GM12875 (cell line): ENCODE results near the gene ZCCHC13.

ENCODE experiments used
- H3K4me3 ChIP-seq: one replicate; pipeline ENCODE4 v1.5.1; 2011; ENCODE audit warnings: low read depth, low read length, control low read depth
- TF ChIP-seq, protein P1 (sequence below): IDR thresholded peaks from 2 replicates; pipeline ENCODE4 v1.5.1; 2011; ENCODE audit warnings: low read depth, mild to moderate bottlenecking, control low read depth, inconsistent platforms, low read length, moderate library complexity, borderline replicate concordance; ENCODE audit not compliant: insufficient read depth

ZCCHC13 gene

DNA sequence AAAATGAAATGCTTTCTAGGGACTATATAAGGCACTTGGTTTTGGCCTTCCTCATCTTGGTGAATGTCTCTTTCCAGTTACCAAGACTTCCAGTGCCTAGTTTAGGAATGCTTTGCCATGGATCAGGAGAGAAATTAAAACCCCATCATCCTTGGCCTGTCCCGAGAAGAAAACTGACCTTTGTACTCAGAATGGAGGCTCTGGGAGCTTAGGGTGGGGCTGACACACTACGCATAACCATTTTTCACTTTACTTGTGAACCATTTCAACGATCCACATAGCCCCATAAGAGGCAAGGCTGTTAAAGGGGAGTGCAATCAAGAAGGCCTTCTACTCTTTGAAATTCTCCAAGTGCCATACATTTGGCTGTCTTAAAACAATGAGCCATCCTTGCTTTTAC is 26.7 kb upstream of the ZCCHC13 start:
- TF ChIP-seq, protein P1, sequence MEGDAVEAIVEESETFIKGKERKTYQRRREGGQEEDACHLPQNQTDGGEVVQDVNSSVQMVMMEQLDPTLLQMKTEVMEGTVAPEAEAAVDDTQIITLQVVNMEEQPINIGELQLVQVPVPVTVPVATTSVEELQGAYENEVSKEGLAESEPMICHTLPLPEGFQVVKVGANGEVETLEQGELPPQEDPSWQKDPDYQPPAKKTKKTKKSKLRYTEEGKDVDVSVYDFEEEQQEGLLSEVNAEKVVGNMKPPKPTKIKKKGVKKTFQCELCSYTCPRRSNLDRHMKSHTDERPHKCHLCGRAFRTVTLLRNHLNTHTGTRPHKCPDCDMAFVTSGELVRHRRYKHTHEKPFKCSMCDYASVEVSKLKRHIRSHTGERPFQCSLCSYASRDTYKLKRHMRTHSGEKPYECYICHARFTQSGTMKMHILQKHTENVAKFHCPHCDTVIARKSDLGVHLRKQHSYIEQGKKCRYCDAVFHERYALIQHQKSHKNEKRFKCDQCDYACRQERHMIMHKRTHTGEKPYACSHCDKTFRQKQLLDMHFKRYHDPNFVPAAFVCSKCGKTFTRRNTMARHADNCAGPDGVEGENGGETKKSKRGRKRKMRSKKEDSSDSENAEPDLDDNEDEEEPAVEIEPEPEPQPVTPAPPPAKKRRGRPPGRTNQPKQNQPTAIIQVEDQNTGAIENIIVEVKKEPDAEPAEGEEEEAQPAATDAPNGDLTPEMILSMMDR = no peak
- no peak overlapping the region for H3K4me3 ChIP-seq

DNA sequence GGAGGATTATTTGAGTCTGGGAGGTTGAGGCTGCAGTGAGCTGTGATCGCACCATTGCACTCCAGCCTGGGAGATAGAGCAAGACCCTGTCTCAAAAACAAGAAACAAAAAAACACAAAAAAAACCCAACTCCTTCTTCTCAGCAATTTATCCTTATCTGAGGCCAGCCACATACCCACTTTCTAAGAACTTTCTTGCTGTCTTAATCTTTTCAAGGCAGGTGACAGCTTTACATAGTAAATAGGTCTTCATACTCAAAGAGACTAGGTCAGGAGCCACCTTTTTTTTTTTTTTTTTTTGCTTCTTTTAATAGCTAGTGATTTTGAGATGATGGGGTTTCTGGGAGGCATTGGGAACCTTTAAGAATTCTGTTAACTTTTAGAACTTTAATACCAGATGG is 26.1 kb upstream of the ZCCHC13 start:
- TF ChIP-seq, protein P1 = no peak
- H3K4me3 ChIP-seq = no peak overlapping the region

DNA sequence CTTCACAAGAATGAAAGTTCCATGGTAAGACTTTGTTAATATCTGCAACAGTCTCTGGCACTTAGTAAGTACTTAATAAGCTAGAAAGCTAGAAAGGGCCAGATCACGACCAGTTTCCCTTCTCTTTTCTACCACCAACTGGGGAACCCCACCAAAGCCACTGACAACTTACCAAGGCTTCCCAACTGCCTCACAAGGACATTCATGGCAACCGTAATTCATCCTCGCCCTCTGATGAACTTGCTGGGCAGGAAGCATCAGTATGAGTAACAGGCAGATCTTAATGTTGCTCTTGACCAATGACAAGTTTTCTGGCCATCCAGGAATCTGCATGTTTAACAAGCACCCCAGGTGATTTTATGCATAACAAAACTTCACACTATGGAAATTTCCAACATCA is 23.2 kb upstream of the ZCCHC13 start:
- H3K4me3 ChIP-seq = no peak overlapping the region
- TF ChIP-seq, protein P1 = no peak

DNA sequence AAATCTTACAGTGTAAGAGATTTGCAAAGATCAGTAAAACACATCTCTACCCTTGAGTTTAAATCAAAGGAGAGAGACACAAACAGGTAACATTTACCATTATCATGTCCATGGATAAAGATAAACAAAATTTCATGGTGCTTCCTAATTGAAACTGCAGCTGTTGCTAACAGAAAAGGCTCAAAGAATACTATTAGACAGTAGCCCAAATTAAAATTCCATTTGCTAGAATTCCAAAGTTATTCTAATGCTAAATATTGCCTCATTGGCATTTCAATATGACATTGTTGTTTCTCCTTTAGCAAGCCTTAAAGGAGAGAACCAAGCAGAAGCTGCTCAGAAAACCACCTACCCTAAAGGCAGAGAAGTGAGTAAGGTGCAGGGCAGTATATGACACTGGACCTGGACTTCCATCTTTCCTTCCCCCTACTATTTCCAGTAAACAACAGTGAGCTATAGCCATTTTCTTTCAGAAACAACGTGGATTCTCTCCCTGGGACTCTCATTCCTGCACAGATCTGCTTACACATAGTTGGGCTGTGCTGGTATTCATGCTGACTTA is 19.5 kb upstream of the ZCCHC13 start:
- TF ChIP-seq, protein P1 = no peak

DNA sequence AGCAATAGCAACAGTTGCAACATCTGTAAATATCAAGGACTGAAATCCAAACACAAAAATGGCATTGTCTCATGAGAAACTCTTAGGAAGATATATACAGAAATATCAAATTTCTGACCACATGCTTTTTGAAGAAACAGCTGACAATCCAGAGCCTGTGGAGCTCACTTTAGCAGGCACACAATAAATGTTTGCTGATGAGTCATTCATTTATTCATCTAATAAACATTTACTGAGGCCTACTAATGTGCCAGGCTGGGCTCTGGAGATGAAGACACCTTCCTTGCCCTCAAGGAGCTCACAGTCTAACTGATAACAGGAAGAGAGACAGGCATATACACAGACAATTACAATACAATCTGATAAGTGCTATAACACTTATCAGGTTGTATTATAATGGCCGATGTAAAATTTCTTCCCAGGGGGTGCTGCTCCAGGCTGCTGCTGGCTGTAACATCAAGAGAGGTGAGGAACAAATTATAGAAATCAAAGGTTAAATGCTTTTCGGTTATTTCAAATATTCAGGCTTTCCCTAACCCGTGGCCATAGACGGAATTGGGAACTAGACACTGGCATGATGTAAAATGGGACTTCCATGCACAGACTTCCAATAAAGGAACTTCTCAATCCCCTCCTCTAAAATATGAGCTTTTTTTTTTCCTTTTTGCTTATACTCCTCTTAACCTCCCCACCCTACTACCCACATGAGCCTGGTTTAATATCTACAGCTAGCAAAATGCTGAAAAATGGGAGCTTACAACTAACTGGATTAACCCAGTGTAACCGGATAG is 16.8 kb upstream of the ZCCHC13 start:
- no peak overlapping the region for H3K4me3 ChIP-seq
- TF ChIP-seq, protein P1 = no peak

More for the DNA sequence above, 19.5 kb upstream of the ZCCHC13 start:
- no peak overlapping the region for H3K4me3 ChIP-seq

DNA sequence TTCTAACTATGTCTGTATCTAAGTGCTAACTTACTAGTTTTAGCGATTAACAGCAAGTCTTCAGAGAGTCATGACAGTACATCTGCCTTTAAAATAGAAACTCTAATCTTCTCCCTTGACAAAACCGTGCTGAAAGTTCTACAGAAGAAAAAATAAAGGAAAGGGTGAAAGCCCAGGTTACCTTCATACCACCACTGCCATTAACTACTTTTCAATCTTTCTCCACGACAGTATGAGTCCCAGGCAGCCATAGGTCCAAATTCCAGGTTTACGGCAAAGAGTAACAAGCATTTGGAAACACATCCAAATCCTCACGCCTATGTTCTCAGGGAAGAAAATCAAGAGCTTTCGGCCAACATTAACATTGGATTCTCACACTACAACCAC is 12.4 kb upstream of the ZCCHC13 start:
- TF ChIP-seq, protein P1 = no peak

More for the DNA sequence above, 12.4 kb upstream of the ZCCHC13 start:
- H3K4me3 ChIP-seq = peak overlapping the region; percentile 65
